Smooth muscle cell of bladder (primary cell): ENCODE measurements around the gene HOXC10. TPM values are rescaled to one million over a fixed set of nuclear protein-coding genes. Genes with fewer than 3 reads are reported as not detected.

ENCODE experiments used
- total RNA-seq: library from RNA; depleted of rRNA; stranded (reverse); fragments of >200 nt; gene quantifications from 2 replicates; pipeline ENCODE4 v1.2.3, GENCODE V29; 2014

The HOXC10 gene
- 0.18 and 0.43 TPM in 2 replicates for total RNA-seq

GRCh38 chr12:53984901-53985691 is at the start of gene HOXC10:
Gene HOXC10 (plus strand): TSS chr12:53985146. CDS start chr12:53985260, 114 bp downstream.

GRCh38 chr12:53938326-53939140 is 46.4 kb upstream of the HOXC10 start, which contains the start of gene HOXC13:
Gene HOXC13 (plus strand): TSS chr12:53938831. CDS start chr12:53938907, 76 bp downstream.

GRCh38 chr12:53954694-53955035 is 30.3 kb upstream of the HOXC10 start, which contains the start of gene HOXC12:
Gene HOXC12 (plus strand): TSS chr12:53954903. CDS start chr12:53954930, 27 bp downstream.

GRCh38 chr12:53972722-53973235 is 12.2 kb upstream of the HOXC10 start, which contains the start of gene HOXC11:
Gene HOXC11 (plus strand): TSS chr12:53973126. CDS start chr12:53973242, 116 bp downstream.

GRCh38 chr12:53974084-53975063 is 10.6 kb upstream of the HOXC10 start, which contains the start of gene HOTAIR:
Gene HOTAIR (minus strand): TSS chr12:53974954.

GRCh38 chr12:54000116-54001114 is 15.5 kb downstream of the HOXC10 start, which contains the start of gene HOXC9:
Gene HOXC9 (plus strand): TSS chr12:54000161. CDS start chr12:54000189, 28 bp downstream.

GRCh38 chr12:54028314-54029201 is 43.6 kb downstream of the HOXC10 start, which contains the start of gene HOXC6:
Gene HOXC6 (plus strand): TSS chr12:54028440. CDS start chr12:54028522, 82 bp downstream.

GRCh38 chr12:54032627-54033100 is 47.7 kb downstream of the HOXC10 start, which contains the start of gene HOXC5:
Gene HOXC5 (plus strand): TSS chr12:54033050. CDS start chr12:54033123, 73 bp downstream.

Other genes with a start within 250 kb of the HOXC10 start
- gene CISTR, start 233.2 kb upstream of the HOXC10 start, total RNA-seq, result not detected in 2 replicates
- not detected in 2 replicates for gene HOXC13, start 46.3 kb upstream of the HOXC10 start, total RNA-seq
- not detected in 2 replicates for gene HOXC12, start 30.2 kb upstream of the HOXC10 start, total RNA-seq
- under 0.01 and 0.14 TPM in 2 replicates for gene HOXC11, start 12.0 kb upstream of the HOXC10 start, total RNA-seq
- gene HOTAIR, start 10.2 kb upstream of the HOXC10 start, total RNA-seq, result 0.09 and 0.28 TPM in 2 replicates
- gene HOXC9, start 15.0 kb downstream of the HOXC10 start, total RNA-seq, result 0.28 and 0.57 TPM in 2 replicates
- under 0.01 and 0.18 TPM in 2 replicates for gene HOXC8, start 23.8 kb downstream of the HOXC10 start, total RNA-seq
- 0.18 and 0.28 TPM in 2 replicates for gene HOXC6, start 43.3 kb downstream of the HOXC10 start, total RNA-seq
- not detected in 2 replicates for gene HOXC5, start 47.9 kb downstream of the HOXC10 start, total RNA-seq
- 0.09 and 0.14 TPM in 2 replicates for gene HOXC4, start 68.7 kb downstream of the HOXC10 start, total RNA-seq
- 23.4 and 25.0 TPM in 2 replicates for gene SMUG1, start 203.8 kb downstream of the HOXC10 start, total RNA-seq